IMR-90 (cell line): ENCODE measurements around the gene PLCL1.

ENCODE experiments used
- MAZ ChIP-seq: IDR thresholded peaks from 2 replicates; pipeline ENCODE4 v1.6.1; 2012; ENCODE audit warnings: low read depth, mild to moderate bottlenecking, low read length, improper control_type of control experiment, moderate library complexity, borderline replicate concordance
- MXI1 ChIP-seq: IDR thresholded peaks from 2 replicates; pipeline ENCODE4 v1.6.1; 2012; ENCODE audit warnings: low read depth, mild to moderate bottlenecking, low read length, moderate library complexity, borderline replicate concordance
- POLR2A ChIP-seq: IDR thresholded peaks from 2 replicates; pipeline ENCODE4 v1.6.1; 2012; ENCODE audit warnings: mild to moderate bottlenecking, low read depth, low read length
- RAD21 ChIP-seq: IDR thresholded peaks from 2 replicates; pipeline ENCODE4 v1.6.1; 2012; ENCODE audit warnings: low read length, improper control_type of control experiment
- TF ChIP-seq, protein P1 (sequence below): conservative IDR thresholded peaks from 2 replicates; pipeline ENCODE4 v1.5.1; 2012; ENCODE audit warnings: mild to moderate bottlenecking, low read depth, low read length, improper control_type of control experiment

GRCh38 chr2:197993363-197993762 is 189.0 kb downstream of the PLCL1 start:
- TF ChIP-seq, protein P1, sequence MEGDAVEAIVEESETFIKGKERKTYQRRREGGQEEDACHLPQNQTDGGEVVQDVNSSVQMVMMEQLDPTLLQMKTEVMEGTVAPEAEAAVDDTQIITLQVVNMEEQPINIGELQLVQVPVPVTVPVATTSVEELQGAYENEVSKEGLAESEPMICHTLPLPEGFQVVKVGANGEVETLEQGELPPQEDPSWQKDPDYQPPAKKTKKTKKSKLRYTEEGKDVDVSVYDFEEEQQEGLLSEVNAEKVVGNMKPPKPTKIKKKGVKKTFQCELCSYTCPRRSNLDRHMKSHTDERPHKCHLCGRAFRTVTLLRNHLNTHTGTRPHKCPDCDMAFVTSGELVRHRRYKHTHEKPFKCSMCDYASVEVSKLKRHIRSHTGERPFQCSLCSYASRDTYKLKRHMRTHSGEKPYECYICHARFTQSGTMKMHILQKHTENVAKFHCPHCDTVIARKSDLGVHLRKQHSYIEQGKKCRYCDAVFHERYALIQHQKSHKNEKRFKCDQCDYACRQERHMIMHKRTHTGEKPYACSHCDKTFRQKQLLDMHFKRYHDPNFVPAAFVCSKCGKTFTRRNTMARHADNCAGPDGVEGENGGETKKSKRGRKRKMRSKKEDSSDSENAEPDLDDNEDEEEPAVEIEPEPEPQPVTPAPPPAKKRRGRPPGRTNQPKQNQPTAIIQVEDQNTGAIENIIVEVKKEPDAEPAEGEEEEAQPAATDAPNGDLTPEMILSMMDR: no peak
- TF ChIP-seq MXI1 (no peak), MAZ (no peak), POLR2A (no peak), RAD21 (no peak)
